GM21367 (cell line): ENCODE results near the gene P2RX6.
"Not testable (repeated sequence)": the region's sequence is repeated elsewhere in the genome, so short reads cannot be mapped to it uniquely, and the experiment has no call there.

Experiments used
- ATAC-seq: cut with Tn5 transposase; IDR thresholded peaks from one replicate; pipeline ENCODE4 v1.9.1; 2021; ENCODE audit not compliant: unreplicated experiment

The P2RX6 gene

DNA sequence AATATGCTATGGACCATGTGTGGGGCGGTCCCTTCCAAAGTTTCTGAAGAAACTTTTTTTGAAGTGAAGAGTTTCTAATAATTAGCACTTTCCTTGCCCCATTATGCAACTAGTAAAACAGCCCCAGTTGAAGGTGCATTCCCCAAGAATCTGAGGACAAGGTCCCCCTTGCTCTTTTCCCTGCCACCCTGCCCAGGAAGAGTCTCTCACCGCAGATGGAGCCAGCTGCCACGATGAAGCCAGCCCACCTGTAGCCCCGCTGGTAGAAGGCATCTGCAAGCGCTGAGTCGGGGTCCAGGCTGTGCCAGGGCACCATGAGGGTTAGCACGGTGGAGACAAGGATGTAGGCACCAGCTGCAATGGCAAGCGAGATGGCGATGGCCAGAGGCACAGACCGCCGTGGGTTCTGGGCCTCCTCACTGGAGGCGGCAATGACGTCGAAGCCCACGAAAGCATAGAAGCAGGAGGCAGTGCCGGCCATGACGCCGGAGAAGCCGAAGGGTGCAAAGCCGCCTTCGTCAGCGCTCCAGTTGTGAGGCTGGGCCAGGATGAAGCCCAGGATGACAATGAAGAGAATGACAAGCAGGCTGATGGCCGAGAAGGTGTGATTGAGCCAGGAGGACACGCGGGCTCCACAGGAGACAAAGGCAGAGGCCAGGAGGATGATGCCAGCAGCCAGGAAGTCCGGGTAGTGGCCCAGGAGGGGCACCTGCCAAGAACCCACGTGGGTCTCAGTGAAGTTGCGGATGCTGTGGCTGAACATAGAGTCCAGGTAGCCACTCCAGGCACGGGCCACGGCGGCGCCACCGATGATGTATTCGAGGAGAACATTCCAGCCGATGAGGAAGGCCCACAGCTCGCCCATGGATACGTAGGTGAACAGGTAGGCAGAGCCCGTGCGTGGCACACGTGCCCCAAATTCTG lies 15.9 kb downstream of the P2RX6 start:
- ATAC-seq: no peak

DNA sequence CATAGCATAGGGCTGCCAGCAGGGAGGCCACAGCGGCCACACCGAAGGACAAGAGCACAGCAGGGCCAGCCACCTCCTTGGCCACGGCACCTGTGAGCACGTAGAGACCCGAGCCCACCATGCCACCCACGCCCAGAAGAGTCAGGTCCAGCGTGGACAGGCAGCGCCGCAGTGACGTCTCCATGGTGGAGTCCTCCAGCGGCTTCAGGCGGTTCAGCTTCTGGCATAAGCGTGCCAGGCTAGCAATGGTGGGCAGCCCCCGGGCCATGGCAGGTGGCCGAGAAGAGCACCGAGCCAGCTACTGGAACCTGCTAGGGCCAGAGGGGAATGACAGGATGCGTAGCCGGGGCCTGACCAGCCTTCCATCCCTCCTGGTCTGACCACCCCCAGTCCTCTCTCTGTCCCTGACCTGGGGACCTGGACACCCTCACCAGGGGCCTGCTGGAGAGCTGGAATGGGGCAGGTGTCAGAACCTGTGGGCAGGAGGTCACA lies 16.6 kb downstream of the P2RX6 start:
- no peak for ATAC-seq

DNA sequence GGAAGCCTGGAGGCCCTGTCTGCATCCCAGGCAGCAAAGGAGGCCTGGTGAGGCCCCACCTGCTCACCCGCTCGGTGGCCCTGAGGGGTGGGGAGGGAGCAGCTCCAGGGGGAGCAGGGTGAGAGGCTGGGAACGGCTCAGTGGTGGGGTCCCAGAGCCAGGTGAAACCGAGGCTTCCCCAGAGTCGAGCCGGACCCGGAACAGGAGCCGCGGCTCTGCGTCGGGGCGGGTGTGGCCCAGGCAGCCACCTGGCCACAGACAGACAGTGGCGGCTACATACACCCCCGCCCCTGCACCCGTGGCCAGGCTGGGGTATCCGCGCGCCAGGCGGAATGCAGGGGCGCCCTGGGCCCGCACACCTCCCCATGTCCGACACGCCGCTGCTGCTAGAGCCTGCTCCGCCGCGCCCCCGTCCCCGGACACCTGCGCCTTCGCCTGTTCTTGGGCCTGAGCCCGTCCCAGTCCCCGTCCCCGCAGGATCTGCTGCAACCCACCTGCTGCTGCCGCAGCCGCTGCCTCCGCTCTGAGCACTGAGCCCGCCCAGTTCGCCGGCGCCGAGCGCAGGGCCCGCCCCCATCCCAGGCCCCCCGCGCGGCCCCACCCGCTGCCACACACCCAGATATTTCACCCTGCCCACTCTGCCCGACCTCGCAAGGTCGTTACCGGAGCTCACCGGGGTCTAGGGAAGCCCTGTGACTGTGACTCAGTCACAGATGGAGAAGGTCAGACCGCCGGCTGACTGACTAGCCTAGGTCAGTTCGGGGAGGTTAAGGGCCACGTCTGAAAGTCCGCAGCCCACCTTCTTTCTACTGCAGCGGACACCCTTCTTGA lies 17.3 kb downstream of the P2RX6 start, which contains the start of gene SLC7A4:
Gene SLC7A4 (minus strand): TSS at position 525 of the 831 bp plus-strand sequence. CDS start 749 bp downstream, outside the sequence.
- ATAC-seq: no peak

DNA sequence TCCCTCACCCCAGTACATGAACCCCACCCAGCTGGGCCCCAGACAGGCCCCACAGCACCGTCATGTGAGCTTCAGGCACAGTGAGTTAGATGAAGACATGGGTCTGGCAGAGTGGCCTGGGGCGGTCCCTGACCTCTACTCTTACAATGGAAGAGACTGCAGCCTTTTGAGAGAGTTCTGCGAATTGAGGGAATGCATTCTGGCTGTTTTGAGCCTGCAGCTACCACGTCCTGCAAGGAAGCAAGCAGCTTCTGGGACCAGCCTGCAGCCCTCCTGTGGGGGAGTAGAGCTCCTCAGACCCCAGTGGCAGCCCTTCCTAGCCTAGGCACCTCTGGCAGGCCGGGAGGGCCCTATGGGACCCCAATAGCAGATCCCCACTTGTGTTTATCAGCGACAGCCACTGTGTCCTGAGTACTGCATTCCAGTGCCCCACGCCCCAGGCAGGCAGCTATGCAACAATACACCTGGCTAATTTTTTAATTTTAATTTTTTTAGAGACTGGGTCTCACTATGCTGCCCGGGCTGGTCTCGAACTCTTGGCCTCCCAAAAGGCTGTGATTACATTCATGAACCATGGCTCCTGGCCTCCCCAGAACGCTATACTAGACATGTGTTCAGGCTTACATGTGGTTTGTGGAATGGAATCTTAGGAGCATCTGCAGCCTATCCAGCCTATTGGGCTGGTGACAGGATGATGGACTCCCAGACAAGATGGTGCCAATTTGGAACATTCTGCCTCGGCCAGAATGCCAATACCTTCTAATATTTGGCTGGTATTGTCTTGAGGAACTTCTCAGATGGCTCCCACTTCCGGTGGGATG lies 18.1 kb downstream of the P2RX6 start:
- ATAC-seq: no peak

DNA sequence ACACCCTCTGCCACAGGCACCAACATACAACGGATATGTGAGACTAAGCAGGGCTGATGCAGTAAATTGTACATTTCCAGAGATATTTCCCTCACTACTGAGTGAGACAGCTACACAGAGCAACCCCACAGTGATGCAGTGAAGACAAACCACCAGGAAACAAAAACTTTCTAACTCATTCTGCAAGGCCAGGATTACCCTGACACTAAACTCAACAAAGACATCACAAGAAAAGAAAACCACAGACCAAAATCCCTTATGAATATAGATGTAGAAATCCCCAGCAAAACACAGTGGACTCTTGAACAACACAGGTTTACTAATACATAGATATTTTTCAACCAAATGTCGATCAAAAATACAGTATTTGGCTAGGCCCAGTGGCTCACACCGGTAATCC lies 18.9 kb downstream of the P2RX6 start:
- no peak for ATAC-seq

DNA sequence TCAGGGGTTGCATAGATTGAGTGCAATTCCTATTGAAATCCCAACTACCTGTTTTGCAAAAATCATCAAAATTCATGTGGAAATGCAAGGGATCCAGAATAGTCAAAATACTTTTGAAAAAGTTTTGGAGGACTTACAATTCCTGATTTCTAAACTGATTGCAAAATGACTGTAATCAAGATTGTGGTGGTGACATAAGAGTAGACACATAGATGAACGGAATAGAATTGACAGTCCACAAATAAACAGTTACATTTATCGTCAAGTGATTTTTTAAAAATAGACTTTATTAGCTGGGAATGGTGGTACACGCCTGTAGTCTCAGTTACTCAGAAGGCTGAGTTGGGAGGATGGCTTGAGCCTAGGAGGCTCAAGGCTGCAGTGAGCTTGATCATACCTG lies 20.0 kb downstream of the P2RX6 start:
- no peak for ATAC-seq

DNA sequence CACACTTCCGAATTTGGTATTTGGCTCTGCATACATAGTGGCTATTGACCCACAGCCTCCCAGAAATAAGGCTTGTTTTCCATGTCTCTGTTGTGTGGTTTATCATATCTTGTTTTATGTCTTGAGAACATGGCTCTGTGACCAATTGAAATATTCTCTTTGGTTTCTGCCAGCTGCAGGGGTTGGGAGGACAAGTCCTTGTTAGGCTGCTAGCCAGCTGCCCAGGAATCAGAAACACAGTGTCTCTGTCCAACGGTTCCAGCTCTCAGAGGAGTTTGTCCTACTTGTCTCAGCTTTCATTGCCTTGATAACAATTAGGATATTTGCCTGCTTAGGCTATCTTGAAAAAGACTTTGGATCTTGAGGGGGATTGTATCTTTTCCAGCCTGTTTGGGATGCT lies 23.4 kb downstream of the P2RX6 start:
- ATAC-seq: no peak

DNA sequence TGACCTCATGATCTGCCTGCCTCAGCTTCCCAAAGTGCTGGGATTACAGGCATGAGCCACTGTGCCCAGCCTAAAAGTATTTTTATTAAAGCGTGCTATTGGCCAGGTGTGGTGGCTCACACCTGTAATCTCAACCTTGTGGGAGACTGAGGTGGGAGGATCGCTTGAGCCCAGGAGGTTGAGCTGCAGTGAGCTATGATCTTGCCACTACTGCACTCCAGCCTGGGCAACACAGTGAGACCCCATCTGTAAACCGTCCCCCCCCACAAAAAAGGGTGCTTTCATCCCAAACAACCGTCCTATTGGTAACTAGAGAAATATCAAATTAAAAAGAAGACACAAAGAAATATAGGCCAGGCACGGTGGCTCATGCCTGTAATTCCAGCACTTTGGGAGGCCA lies 24.2 kb downstream of the P2RX6 start:
- not testable (repeated sequence) for ATAC-seq

DNA sequence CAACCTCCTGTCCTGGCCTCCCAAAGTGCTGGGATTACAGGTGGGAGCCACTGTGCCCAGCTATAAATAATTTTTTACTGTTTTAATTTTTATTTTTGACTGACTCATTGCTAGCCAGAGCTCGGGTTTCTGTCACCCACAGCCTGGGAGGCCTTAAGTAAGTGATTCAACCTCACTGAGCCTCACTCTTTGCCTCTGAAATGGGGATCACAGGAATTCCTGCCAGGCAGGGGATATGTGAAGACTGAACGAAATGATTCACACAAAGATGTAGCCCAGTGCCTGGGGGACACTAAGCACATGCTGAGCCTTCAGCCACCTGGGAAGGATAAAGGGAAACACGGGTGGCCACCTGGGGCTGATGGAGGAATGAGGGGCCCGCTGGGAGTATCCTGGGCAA lies 27.0 kb downstream of the P2RX6 start:
- ATAC-seq: no peak

DNA sequence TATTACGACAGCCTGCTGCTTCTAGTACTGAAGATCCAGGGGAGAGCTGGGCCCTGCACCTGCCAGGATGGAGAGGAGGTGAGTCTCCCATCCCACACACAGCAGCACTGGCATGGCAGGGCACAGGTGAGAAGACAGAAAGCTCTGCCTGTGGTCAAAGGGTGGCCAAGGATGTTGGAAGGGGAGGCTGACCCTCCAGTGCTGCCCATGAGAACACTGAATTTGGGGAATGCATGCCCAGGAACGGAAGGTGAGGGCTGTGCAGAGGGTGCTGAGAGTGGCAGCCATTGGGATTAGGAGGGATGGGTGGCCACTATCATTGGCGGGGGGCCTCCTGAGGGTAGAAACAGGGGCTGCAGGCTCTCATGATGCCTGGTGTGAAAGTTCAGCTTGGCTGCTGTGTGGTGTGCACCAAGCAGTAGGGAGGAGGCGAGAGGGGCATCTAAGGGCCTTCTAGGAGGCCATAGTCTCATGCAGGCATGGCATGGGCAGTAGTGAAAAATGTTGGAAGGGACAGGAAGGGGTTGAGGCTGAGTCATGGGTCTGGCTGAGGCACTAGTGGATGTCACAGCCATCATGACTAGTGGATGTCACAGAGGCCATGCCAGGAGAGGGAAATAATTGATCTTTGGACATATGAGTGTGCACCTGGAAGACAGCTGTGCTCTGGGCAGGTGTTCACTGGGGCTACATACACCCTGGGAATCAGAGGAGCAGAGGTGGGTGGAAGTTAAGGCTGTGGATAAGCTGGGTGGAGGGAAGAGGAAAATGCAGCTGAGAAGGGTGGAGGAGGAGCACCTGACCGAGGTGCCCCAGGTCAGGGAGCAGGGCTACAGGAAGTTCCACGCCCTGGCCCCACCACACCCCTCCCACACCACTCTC lies 28.3 kb downstream of the P2RX6 start:
- no peak for ATAC-seq

DNA sequence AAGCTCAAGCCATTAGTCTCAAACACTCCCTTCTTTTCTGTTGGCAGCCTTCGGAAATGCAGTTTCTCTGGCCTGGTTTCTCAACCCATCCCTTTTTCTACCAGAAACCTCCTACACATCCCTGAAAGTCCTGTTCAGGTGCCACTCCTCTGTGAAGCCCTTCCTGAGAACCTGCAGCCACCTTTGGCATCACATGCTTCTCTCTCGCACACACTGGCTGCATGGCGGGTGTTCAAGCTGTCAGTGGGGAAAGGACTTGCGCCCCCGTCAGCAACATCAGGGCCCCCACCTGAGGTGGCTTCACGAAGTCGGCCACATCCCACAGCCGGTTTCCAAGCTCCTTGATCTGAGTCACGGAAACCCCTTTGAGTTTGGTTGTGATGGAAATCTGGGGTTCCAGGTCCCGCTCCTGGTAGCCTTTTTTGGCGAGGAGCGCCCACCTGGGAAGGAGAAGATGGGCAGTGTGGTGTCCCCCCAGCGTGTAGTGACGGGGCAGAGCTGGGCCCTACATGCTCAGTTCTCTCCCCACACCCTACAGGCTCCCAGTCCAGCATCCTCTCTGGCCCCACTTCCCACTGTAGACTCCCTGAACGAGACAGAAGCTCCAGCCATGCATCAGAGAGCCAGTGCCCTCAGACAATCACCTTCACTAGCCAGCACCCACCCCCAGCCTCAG lies 29.0 kb downstream of the P2RX6 start:
- ATAC-seq: no peak

DNA sequence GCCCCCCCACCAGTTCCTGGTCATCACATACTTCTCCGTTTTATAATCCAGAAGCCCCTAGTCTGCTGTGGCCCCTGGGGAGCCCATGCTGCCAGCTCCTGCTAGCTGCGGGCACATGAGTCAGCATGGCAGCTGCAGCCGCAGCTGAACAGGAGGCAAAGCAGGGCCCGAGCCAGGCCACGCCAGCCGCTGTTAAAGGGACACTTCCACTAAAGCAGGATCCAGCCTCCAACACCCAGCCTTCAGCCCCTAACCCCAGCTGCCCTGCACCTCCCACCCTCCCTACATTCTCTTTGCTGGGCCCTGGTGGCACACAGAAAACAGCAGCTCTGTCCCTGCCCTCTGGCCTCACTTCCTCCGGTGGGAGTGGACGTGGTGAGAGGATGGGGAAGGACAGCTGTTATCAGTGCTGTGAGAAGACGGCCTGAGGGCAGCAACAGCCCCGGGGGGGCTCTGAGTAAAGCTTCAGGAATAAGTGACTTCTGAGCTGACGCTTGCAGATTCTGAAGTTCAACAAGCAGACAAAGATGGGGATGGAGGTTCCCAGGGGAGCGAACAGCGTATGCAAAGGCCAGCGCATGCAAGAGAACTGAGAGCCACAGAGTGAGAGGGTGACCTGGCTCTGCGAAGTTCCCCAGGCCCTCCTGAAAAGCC lies 30.1 kb downstream of the P2RX6 start:
- ATAC-seq: no peak

DNA sequence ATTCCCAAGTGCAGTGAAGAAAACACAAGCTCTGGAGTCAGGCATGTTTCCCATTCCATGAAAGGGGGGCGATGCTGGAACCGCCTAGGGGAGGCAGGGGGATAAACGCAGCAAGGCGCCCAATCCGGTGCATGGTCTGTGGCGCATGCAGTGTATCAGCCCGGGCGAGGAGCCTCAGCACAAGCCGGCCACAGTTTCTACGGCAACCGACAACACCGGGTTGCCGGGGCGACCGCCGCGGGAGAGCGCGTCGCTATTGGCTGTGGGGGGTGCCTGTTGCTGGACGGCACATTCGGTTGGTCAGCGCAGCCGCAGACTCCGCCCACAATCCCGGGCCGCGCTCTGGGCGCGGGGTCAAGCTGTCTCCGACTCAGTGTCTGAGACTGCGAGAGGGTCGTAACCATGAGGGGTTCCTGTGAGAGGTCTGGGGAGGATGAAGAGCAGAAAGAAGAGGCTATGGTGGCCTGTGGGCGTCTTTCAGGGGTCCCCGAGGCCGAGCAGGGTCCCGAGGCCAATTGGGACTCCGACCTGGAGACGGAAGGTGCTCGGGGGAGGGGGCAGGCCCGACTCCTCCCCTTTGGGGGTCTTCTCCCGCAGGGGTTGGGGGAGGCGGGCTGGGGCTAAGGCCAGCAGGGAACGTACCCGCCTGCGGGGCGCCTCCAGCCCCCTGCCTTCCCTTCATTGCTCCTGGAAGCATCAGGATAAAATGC lies 30.8 kb downstream of the P2RX6 start, which contains the start of gene LRRC74B:
Gene LRRC74B (plus strand): TSS at position 362 of the 710 bp plus-strand sequence. CDS start 41 bp downstream, at position 403.
- no peak for ATAC-seq

DNA sequence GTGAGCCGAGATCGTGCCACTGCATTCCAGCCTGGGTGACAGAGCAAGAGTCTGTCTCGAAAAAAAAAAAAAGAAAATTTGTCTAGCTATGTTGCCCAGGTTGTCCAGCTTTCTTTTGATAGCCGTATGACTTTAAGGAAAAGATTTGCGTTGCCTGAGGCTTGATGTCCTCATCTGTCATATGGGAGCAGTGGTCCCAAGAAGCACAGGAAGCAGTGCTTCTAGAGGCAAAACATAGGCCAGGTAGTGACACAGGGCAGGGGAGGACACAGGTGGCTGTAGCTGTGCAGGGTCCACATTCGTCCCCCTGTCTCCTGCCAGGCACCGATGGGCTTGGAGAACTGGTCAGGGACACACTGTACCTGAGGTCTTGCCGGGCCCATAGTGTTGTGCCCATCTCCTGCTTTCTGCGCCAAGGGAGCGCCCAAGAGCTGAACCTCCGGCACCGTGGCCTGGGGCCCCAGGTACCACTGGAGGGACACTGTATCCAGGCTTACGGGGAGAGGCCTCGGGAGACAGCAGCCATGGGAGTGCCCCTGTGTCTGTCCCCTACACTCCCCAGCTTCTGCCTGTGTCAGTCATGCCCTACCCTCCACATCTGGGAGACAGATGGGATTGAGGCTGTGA lies 32.2 kb downstream of the P2RX6 start:
- ATAC-seq: no peak

DNA sequence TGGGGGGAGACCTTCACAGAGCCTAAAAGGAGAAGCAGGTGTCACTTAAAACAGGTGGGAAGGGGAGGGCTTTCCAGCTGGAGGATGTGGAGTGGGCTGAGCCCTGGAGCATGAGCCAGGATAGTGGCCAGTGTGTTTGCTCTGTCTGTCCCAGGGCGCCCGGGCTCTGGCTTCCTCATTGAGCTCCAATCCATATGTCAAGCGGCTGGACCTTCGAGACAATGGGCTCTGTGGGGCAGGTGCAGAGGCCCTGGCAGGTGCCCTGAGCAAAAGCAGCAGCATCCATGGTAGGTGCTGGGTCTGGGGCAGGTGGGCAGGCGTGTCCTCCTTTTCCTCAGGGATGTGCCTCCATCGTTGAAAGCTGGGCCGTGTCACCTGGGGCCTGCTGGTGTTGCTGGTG lies 32.8 kb downstream of the P2RX6 start:
- ATAC-seq: no peak

DNA sequence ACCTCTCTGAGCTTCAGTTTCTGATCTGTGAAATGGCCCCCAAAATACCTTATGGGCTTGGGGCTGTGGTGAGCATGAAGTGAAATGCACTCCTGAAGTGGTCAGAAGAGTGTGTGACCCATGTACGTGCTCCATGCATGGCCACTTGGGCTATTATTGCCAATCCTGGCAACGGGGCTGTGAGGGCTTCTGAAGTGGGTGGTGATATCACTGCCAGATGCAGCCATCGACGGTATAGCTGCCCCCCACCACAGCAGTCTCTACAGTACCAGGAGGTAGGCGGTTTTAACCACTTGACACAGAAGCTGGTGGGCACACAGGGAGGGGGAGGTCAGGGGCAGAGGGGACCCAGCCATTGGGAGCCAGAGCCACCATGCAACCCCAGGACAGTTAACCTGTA lies 33.5 kb downstream of the P2RX6 start:
- not testable (repeated sequence) for ATAC-seq

DNA sequence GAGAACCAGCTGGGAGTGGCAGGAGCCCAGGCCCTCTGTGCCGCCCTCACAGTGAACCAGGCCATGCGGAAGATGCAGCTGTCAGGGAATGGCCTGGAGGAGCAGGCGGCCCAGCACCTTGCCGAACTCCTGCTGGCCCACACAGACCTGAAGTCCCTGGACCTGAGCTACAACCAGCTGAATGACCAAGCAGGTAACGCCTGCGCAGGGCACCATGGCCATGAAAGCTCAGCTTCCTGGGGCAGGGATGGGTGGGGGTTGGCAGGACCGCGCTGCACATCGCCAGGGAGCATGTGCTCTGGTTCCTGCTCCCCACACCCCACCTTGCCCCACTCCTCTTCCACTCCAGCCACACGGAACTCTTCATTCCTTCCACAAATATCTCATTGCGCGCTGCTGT lies 34.0 kb downstream of the P2RX6 start:
- ATAC-seq: not testable (repeated sequence)
